HEK293T (cell line): ENCODE measurements around the gene LYRM2.

ENCODE experiments used
- ARNT ChIP-seq: fragments of 450-650 bp; IDR thresholded peaks from 2 replicates; pipeline ENCODE4 v1.6.1; 2017; ENCODE audit warnings: mild to moderate bottlenecking
- BHLHE40 ChIP-seq: fragments of 450-650 bp; IDR thresholded peaks from 2 replicates; pipeline ENCODE4 v1.6.1; 2016; ENCODE audit warnings: mild to moderate bottlenecking, moderate library complexity, borderline replicate concordance
- CTBP1 ChIP-seq: fragments of 450-650 bp; IDR thresholded peaks from 2 replicates; pipeline ENCODE4 v1.6.1; 2016; ENCODE audit warnings: borderline replicate concordance
- ELF4 ChIP-seq: fragments of 450-650 bp; IDR thresholded peaks from 2 replicates; pipeline ENCODE4 v1.6.1; 2017; ENCODE audit warnings: antibody characterized with exemption
- FOXA1 ChIP-seq: fragments of 450-650 bp; IDR thresholded peaks from 2 replicates; pipeline ENCODE4 v1.6.1; 2016; ENCODE audit warnings: mild to moderate bottlenecking
- FOXK2 ChIP-seq: fragments of 450-650 bp; IDR thresholded peaks from 2 replicates; pipeline ENCODE4 v1.6.1; 2016; ENCODE audit warnings: mild to moderate bottlenecking
- FOXM1 ChIP-seq: fragments of 450-650 bp; IDR thresholded peaks from 2 replicates; pipeline ENCODE4 v1.6.1; 2017; ENCODE audit warnings: mild to moderate bottlenecking, borderline replicate concordance
- HDGF ChIP-seq: fragments of 450-650 bp; IDR thresholded peaks from 2 replicates; pipeline ENCODE4 v1.6.1; 2017; ENCODE audit warnings: antibody characterized with exemption, borderline replicate concordance
- LEF1 ChIP-seq: fragments of 450-650 bp; IDR thresholded peaks from 2 replicates; pipeline ENCODE4 v1.6.1; 2017; ENCODE audit warnings: mild to moderate bottlenecking, borderline replicate concordance
- SP1 ChIP-seq: fragments of 450-650 bp; IDR thresholded peaks from 2 replicates; pipeline ENCODE4 v1.6.1; 2017
- SUZ12 ChIP-seq: fragments of 450-650 bp; IDR thresholded peaks from 2 replicates; pipeline ENCODE4 v1.6.1; 2016; ENCODE audit warnings: mild to moderate bottlenecking
- TARDBP ChIP-seq: fragments of 450-650 bp; IDR thresholded peaks from 2 replicates; pipeline ENCODE4 v1.6.1; 2016

DNA sequence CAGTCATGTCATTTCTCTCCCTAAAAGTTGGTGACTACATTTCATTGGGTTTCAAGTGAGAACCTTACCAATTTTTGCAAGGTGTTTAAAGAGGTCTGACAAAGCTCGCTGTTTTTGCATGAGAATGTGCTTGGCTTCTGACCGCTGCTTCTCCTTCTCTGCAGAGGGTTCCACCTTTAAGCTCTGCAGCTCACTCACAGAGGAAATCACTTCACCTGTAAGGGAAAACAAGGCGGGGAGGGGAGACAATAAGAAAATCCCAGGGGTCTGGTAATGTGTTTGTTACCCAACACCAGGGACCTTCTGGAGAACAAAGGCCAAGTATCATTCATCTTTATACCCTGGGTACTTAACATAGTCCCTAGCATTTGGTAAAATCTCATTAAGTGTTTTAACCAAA is 40.0 kb upstream of the LYRM2 start:
- TF ChIP-seq FOXK2 (no peak), ELF4 (no peak), BHLHE40 (no peak), FOXM1 (no peak), FOXA1 (no peak), SUZ12 (no peak), LEF1 (no peak), ARNT (no peak), SP1 (no peak), CTBP1 (no peak), TARDBP (no peak), HDGF (no peak)
